CD4-positive, alpha-beta T cell (primary cell): ENCODE data around the gene HS6ST2. TPM values are rescaled to one million over a fixed set of nuclear protein-coding genes. Genes with fewer than 3 reads are reported as not detected.

Experiments used
- ATAC-seq: fragments of 200-7000 bp; cut with Tn5 transposase; one replicate; pipeline ENCODE4 v1.10.0; 2022; ENCODE audit warnings: mild to moderate bottlenecking; ENCODE audit not compliant: poor library complexity
- CTCF ChIA-PET: fragments of 350-600 bp; sonication (Branson Sonifier 250); formaldehyde crosslinking; loops from one replicate; lab custom pipeline; 2021; ENCODE audit warnings: antibody characterized with exemption, inconsistent platforms; lab: Charles Lee
- POLR2A ChIA-PET: fragments of 350-600 bp; sonication (Branson Sonifier 250); formaldehyde crosslinking; loops from one replicate; lab custom pipeline; 2021; ENCODE audit warnings: antibody characterized with exemption, inconsistent platforms; lab: Charles Lee
- DNase-seq, 14 experiments: peaks; one replicate each; pipeline ENCODE4 v3.0.0-alpha.2; 2013 to 2020; ENCODE audit warnings: mixed read lengths in 2 of 14
- H3K27ac ChIP-seq, 2 donors: one replicate each; pipeline versions ENCODE4 v1.5.1 to v1.7.0; 2013; ENCODE audit warnings: low read length in 2 of 2, low read depth in 1 of 2, mild to moderate bottlenecking in 1 of 2
- H3K27me3 ChIP-seq, 2 experiments: 1 replicate in 1 of 2; 2 replicates in 1 of 2; pipeline versions ENCODE4 v1.6.1 to v1.7.0; 2013; ENCODE audit warnings: low read length in 2 of 2, control low read depth in 1 of 2, mild to moderate bottlenecking in 1 of 2, moderate library complexity in 1 of 2; ENCODE audit not compliant: insufficient read depth in 2 of 2, control insufficient read depth in 1 of 2
- H3K36me3 ChIP-seq: one replicate; pipeline ENCODE4 v1.6.1; 2013; ENCODE audit warnings: low read length, control low read depth; ENCODE audit not compliant: insufficient read depth
- H3K4me1 ChIP-seq: one replicate; pipeline ENCODE4 v1.6.1; 2013; ENCODE audit warnings: low read length, control low read depth; ENCODE audit not compliant: insufficient read depth
- H3K4me3 ChIP-seq: one replicate; pipeline ENCODE4 v1.5.1; 2013; ENCODE audit warnings: mild to moderate bottlenecking, low read length, moderate library complexity
- H3K9me3 ChIP-seq, 2 experiments: 1 replicate in 1 of 2; 2 replicates in 1 of 2; pipeline versions ENCODE4 v1.6.1 to v1.7.0; 2013; ENCODE audit warnings: low read length in 2 of 2, mild to moderate bottlenecking in 2 of 2, control low read depth in 1 of 2, moderate library complexity in 1 of 2; ENCODE audit not compliant: control insufficient read depth in 1 of 2, insufficient read depth in 1 of 2
- H3K27ac Mint-ChIP-seq: one replicate; pipeline ENCODE4 v1.8.0; 2020; ENCODE audit warnings: mixed read lengths
- H3K27me3 Mint-ChIP-seq: one replicate; pipeline ENCODE4 v1.8.0; 2021; ENCODE audit warnings: mixed read lengths
- H3K36me3 Mint-ChIP-seq: one replicate; pipeline ENCODE4 v1.8.0; 2021; ENCODE audit warnings: low read depth, mixed read lengths
- H3K4me1 Mint-ChIP-seq: one replicate; pipeline ENCODE4 v1.8.0; 2021; ENCODE audit warnings: low read depth, mixed read lengths
- H3K4me3 Mint-ChIP-seq: one replicate; pipeline ENCODE4 v1.8.0; 2020; ENCODE audit warnings: mild to moderate bottlenecking, mixed read lengths
- H3K9me3 Mint-ChIP-seq: one replicate; pipeline ENCODE4 v1.8.0; 2020; ENCODE audit warnings: mixed read lengths
- CTCF ChIP-seq: fragments of 200-600 bp; IDR thresholded peaks from one replicate; pipeline ENCODE4 v1.8.0; 2022; ENCODE audit warnings: antibody characterized with exemption, mild to moderate bottlenecking
- intact Hi-C, 2 experiments: fragments of 100-400 bp; cut with DNase I in 1 of 2; cut with micrococcal nuclease in 1 of 2; formaldehyde crosslinking; loops; one replicate each; pipeline versions ENCODE4 v1.15.1 to v1.9.0; 2023 to 2025; cut with DNase I, micrococcal nuclease
- total RNA-seq, 174 experiments: library from RNA in 2 of 174; stranded (reverse) in 2 of 174; gene quantifications; one replicate each; pipeline ENCODE4 v1.2.3 and lab custom pipeline; 2021 to 2026

Gene HS6ST2
- total RNA-seq, 2 experiments from 2014 or later: not detected

GRCh38 chrX:132877954-132878536, 80.4 kb downstream of the HS6ST2 start:
- ChIA-PET CTCF (no interaction called here), POLR2A (no interaction called here)
- ATAC-seq (no peak), DNase-seq (no peak)
- Mint-ChIP-seq H3K27ac (no peak overlapping the region), H3K4me3 (no peak overlapping the region), H3K4me1 (no peaks in the 10 kb centered on the region), H3K27me3 (peaks cover 4% of the 10 kb centered on the region), H3K36me3 (no peaks in the 10 kb centered on the region), H3K9me3 (no peaks in the 10 kb centered on the region)
- H3K27me3 ChIP-seq: no peaks in the 10 kb centered on the region
- H3K4me1 ChIP-seq: no peaks in the 10 kb centered on the region
- no peak for TF ChIP-seq CTCF
- H3K27ac ChIP-seq: no peak overlapping the region
- no peaks in the 10 kb centered on the region for H3K9me3 ChIP-seq
- intact Hi-C loops: no loop called here
- no peaks in the 10 kb centered on the region for H3K36me3 ChIP-seq
- no peak overlapping the region for H3K4me3 ChIP-seq

GRCh38 chrX:132876523-132877338, 81.7 kb downstream of the HS6ST2 start:
- Histone ChIP-seq H3K36me3 (no peaks in the 10 kb centered on the region), H3K9me3 (no peaks in the 10 kb centered on the region), H3K4me3 (no peak overlapping the region), H3K27me3 (no peaks in the 10 kb centered on the region), H3K27ac (no peak overlapping the region), H3K4me1 (no peaks in the 10 kb centered on the region)
- DNase-seq (no peak), ATAC-seq (no peak)
- TF ChIP-seq CTCF: no peak
- Mint-ChIP-seq H3K27ac (no peak overlapping the region), H3K4me1 (no peaks in the 10 kb centered on the region), H3K36me3 (no peaks in the 10 kb centered on the region), H3K9me3 (no peaks in the 10 kb centered on the region), H3K27me3 (peaks cover 4% of the 10 kb centered on the region), H3K4me3 (no peak overlapping the region)
- intact Hi-C loops: no loop called here
- ChIA-PET POLR2A (no interaction called here), CTCF (no interaction called here)

GRCh38 chrX:132875650-132876522, 82.5 kb downstream of the HS6ST2 start:
- Mint-ChIP-seq H3K9me3 (no peaks in the 10 kb centered on the region), H3K27me3 (peaks cover 4% of the 10 kb centered on the region), H3K4me3 (no peak overlapping the region), H3K36me3 (no peaks in the 10 kb centered on the region), H3K4me1 (no peaks in the 10 kb centered on the region), H3K27ac (no peak overlapping the region)
- H3K27ac ChIP-seq: no peak overlapping the region
- H3K36me3 ChIP-seq: no peaks in the 10 kb centered on the region
- no peaks in the 10 kb centered on the region for H3K4me1 ChIP-seq
- no peaks in the 10 kb centered on the region for H3K9me3 ChIP-seq
- no peaks in the 10 kb centered on the region for H3K27me3 ChIP-seq
- POLR2A ChIA-PET: no interaction called here
- no peak for DNase-seq
- intact Hi-C loops: no loop called here
- H3K4me3 ChIP-seq: no peak overlapping the region
- ATAC-seq: no peak
- no peak for TF ChIP-seq CTCF
- CTCF ChIA-PET: no interaction called here
